Body of pancreas (tissue), 4 donors: ENCODE results near the gene NUP98.

ENCODE experiments used
- CTCF ChIP-seq, 7 experiments: fragments of 450-650 bp in 4 of 7; fragments of 200-600 bp in 3 of 7; sonication (generic) in 3 of 7; IDR thresholded peaks; one replicate each; pipeline ENCODE4 v1.5.1; 2016 to 2019; ENCODE audit warnings: antibody characterized with exemption in 7 of 7
- POLR2A ChIP-seq, 3 donors: fragments of 450-650 bp; IDR thresholded peaks; one replicate each; pipeline ENCODE4 v1.6.1; 2016; ENCODE audit warnings: antibody characterized with exemption in 3 of 3, mild to moderate bottlenecking in 2 of 3

- TF ChIP-seq CTCF (IDR thresholded peaks at IDR 0.05) (no peak), POLR2A (IDR thresholded peaks at IDR 0.05) (no peak)
Observed at GRCh38 chr11:3700410-3700809, 96.9 kb downstream of the NUP98 start.
